GM12864 (cell line): ENCODE results near the gene EXOC2.
"Not testable (repeated sequence)": the region's sequence is repeated elsewhere in the genome, so short reads cannot be mapped to it uniquely, and the experiment has no call there.

ENCODE experiments used
- DNase-seq: peaks from one replicate; pipeline ENCODE4 v3.0.0-alpha.2; 2011; ENCODE audit warnings: low read depth
- H3K4me3 ChIP-seq: 2 replicates; pipeline ENCODE4 v1.5.1; 2011; ENCODE audit warnings: mild to moderate bottlenecking, low read depth, low read length, control low read depth
- TF ChIP-seq, protein P1 (sequence below): IDR thresholded peaks from 2 replicates; pipeline ENCODE4 v1.5.1; 2011; ENCODE audit warnings: low read depth, mild to moderate bottlenecking, moderate library complexity, low read length, control low read depth, inconsistent platforms; ENCODE audit errors: missing control alignments

Gene EXOC2

DNA sequence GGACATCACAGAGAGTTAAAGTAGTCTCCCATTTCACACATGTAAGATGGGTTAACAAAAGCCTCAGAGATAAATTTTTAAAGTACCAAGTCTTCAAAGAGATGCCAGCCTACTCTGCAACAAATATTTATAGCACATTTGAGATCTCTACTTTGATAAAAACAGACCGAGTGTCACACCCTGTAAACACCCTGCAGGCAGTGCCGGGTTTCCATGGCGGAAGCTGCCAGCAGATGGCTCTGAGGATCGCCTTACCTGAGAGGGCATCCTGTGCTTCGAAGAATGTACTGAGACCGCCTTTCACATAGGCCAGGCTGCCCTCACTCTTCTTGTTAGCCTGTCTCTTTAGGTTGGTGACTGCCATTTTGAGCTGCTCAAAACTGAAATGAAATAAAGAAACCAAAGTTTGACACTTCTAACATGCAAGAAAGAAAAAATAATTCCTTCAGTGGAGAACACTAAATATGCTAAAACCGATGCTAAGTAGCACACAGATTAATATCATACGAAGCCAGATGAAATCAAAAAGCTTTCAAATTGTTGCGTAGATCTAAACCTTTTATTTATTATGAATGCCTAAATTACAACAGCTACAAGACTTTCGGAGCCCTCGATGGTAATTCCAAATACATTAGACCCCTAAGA, 75.4 kb downstream of the EXOC2 start:
- no peak for DNase-seq
- TF ChIP-seq, protein P1, sequence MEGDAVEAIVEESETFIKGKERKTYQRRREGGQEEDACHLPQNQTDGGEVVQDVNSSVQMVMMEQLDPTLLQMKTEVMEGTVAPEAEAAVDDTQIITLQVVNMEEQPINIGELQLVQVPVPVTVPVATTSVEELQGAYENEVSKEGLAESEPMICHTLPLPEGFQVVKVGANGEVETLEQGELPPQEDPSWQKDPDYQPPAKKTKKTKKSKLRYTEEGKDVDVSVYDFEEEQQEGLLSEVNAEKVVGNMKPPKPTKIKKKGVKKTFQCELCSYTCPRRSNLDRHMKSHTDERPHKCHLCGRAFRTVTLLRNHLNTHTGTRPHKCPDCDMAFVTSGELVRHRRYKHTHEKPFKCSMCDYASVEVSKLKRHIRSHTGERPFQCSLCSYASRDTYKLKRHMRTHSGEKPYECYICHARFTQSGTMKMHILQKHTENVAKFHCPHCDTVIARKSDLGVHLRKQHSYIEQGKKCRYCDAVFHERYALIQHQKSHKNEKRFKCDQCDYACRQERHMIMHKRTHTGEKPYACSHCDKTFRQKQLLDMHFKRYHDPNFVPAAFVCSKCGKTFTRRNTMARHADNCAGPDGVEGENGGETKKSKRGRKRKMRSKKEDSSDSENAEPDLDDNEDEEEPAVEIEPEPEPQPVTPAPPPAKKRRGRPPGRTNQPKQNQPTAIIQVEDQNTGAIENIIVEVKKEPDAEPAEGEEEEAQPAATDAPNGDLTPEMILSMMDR = no peak
- no peak overlapping the region for H3K4me3 ChIP-seq

DNA sequence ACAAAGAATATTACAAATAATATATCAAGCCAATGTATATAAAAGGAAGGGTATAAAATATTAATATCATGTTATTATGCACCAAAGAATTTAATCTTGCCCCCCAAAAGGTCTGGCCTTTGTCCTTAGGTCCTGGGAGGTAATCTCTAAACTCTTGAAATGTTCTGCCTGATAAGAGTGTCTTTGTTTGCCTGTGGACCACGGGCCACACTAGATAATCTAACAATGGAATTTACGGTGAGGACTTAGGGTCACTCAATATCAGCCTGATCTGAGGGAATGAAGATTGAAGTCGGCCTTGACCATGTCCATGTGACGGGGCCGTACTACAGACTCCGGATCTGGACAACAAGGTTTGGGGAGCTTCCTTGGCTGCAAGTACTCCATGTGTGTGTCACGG, 79.0 kb downstream of the EXOC2 start:
- no peak overlapping the region for H3K4me3 ChIP-seq
- no peak for DNase-seq
- TF ChIP-seq, protein P1 = no peak

DNA sequence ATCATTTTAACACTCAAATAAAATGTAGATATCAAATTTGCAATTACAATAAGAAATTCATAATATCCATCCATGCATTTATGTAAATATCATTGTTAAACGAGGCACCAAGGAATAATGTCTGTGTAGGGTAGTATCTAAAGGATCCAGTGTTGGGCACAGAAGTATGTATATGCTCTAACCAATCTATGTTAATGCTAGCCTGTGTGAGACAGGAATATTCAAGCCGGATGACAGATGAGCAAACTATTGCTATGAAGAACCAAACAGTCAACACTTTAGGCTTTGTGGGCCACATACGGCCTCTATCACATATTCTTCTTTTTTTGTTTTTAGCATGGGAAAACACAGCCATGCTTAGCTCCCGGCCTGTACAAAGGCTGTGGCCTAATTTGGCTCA, 81.0 kb downstream of the EXOC2 start:
- no peak for DNase-seq
- H3K4me3 ChIP-seq = no peak overlapping the region
- TF ChIP-seq, protein P1 = no peak

DNA sequence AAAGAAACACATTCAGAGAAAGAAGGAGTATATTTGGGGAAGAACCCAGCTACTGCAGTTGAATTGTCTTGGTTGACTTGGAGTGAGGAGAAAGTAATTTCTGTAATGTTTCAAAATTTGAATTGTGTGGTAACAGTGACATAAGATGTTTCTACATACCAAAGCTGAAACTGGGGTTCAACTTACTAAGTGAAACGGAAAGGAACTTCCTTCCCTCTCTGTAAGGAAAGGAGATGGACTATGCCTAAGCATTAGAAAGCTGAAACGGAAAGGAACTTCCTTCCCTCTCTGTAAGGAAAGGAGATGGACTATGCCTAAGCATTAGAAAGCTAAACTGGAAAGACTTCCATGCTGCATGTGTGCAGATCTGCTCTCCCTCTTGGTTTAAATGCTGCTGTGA, 82.1 kb downstream of the EXOC2 start:
- TF ChIP-seq, protein P1 = no peak
- DNase-seq = no peak
- H3K4me3 ChIP-seq = no peak overlapping the region

DNA sequence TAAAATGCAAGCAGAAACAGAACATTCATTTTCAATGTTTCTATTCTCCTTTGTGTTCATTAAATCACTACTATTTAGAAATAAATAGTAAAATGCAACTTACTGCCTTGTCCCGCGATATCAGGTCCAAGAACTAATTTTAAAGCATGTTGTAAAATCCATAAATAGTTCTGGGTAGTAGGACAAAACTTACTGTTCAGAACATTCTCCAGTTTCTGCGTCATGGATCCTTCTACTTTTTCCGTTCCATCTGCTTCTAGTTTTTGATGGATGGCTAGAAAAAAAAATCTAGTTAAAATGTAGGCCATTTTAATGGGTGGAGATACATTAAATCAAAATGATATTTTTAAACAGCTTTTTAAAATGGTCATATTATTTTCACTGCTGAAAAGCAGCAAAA, 83.0 kb downstream of the EXOC2 start:
- H3K4me3 ChIP-seq = no peak overlapping the region
- TF ChIP-seq, protein P1 = no peak
- DNase-seq = no peak

DNA sequence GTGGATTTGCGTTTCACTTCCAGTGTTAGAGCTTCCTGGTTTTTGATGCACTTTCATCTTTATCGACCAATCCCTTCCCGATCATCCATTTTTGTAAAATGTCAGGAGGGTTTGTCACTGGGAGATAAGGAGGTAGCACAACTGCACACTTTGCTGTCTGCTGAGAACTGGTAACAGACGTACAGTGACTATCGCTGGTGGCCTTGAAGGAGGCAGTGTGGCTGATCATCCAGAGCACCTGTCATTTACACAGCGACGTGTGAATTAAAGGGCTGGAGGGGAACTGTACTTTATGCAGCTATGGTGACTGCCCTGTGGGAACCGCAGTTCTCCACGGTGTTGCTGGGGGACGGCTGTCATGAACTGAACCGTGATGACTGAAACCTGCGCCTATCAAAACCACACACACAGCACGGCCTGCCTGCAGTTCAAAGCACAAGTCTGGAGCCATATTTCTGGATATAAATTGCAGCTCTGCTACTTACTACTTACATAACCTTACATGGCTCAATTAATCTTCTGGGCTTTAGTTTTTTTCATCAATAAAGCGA, 86.0 kb downstream of the EXOC2 start:
- H3K4me3 ChIP-seq = no peak overlapping the region
- TF ChIP-seq, protein P1 = no peak
- no peak for DNase-seq

DNA sequence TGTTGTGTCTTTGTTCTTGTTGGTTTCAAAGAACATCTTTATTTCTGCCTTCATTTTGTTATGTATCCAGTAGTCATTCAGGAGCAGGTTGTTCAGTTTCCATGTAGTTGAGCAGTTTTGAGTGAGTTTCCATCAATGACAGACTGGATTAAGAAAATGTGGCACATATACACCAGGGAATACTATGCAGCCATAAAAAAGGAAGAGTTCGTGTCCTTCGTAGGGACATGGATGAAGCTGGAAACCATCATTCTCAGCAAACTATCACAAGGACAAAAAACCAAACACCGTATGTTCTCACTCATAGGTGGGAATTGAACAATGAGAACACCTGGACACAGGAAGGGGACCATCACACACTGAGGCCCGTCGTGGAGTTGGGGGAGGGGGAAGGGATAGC, 87.0 kb downstream of the EXOC2 start:
- not testable (repeated sequence) for DNase-seq, H3K4me3 ChIP-seq

DNA sequence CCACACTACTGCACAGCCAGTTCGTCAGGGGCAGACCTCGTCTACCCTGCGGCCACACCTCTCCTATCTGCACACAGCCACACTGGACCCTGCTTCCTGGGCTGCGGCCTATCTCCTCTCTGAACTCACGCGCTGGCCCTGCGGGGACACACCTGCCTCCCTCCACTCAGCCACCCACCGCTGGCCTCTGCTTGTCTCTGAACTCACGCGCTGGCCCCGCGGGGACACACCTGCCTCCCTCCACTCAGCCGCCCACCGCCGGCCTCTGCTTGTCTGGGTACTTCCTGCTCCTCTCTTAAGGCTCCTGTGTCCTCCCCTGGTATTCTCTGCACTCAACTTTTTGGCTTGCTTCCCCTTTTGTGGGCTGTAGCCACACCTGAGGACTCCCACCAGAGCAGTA, 88.4 kb downstream of the EXOC2 start:
- no peak for DNase-seq
- no peak overlapping the region for H3K4me3 ChIP-seq
- TF ChIP-seq, protein P1 = no peak
